Caco-2 (cell line): ENCODE results near the gene SRGAP1. TPM values are rescaled to one million over a fixed set of nuclear protein-coding genes. Genes with fewer than 3 reads are reported as not detected.
A peak's percentile ranks its signal among the peaks of the same experiment; 100 is the strongest.

Experiments used
- BruUV-seq: library from RNA; stranded (reverse); fragments of 400-500 nt; replicated peaks from 2 replicates; lab custom pipeline; 2021; lab: Mats Ljungman, UMichigan
- CTCF ChIA-PET: fragments of 300-600 bp; sonication (Branson Sonifier 250); formaldehyde crosslinking; loops from one replicate; lab custom pipeline; 2022; ENCODE audit warnings: antibody characterized with exemption; lab: Charles Lee
- POLR2A ChIA-PET: fragments of 300-600 bp; sonication (Branson Sonifier 250); formaldehyde crosslinking; loops from one replicate; lab custom pipeline; 2022; ENCODE audit warnings: antibody characterized with exemption; lab: Charles Lee
- DNase-seq, 2 experiments: peaks; one replicate each; pipeline versions ENCODE4 v3.0.0 to v3.0.0-alpha.2; 2020 to 2022
- H3K27me3 ChIP-seq: replicated peaks from 2 replicates; pipeline ENCODE4 v1.6.0; 2011; ENCODE audit warnings: low read length; ENCODE audit not compliant: control insufficient read depth, insufficient read depth
- H3K36me3 ChIP-seq: 2 replicates; pipeline ENCODE4 v1.5.1; 2011; ENCODE audit warnings: low read length; ENCODE audit not compliant: control insufficient read depth, insufficient read depth
- H3K4me1 ChIP-seq: fragments of 250-450 bp; sonication (Bioruptor Pico); 2 replicates; pipeline ENCODE4 v1.5.1; 2020; ENCODE audit warnings: mild to moderate bottlenecking
- H3K4me3 ChIP-seq: 2 replicates; pipeline ENCODE4 v1.5.1; 2011; ENCODE audit warnings: low read depth, mild to moderate bottlenecking, control low read depth, low read length
- H3K9me3 ChIP-seq: fragments of 250-450 bp; sonication (Bioruptor Pico); 2 replicates; pipeline ENCODE4 v1.5.1; 2020; ENCODE audit warnings: mild to moderate bottlenecking, moderate library complexity
- H3K27ac Mint-ChIP-seq: one replicate; pipeline ENCODE4 v1.8.0; 2022; ENCODE audit warnings: mixed read lengths; ENCODE audit not compliant: unreplicated experiment
- H3K27me3 Mint-ChIP-seq: one replicate; pipeline ENCODE4 v1.8.0; 2022; ENCODE audit warnings: mixed read lengths; ENCODE audit not compliant: insufficient read depth, unreplicated experiment
- H3K36me3 Mint-ChIP-seq: one replicate; pipeline ENCODE4 v1.8.0; 2022; ENCODE audit warnings: mild to moderate bottlenecking, mixed read lengths; ENCODE audit not compliant: insufficient read depth, unreplicated experiment
- H3K4me1 Mint-ChIP-seq: one replicate; pipeline ENCODE4 v1.8.0; 2022; ENCODE audit warnings: low read depth, mixed read lengths; ENCODE audit not compliant: unreplicated experiment
- H3K4me3 Mint-ChIP-seq: one replicate; pipeline ENCODE4 v1.8.0; 2022; ENCODE audit warnings: mild to moderate bottlenecking, moderate library complexity, mixed read lengths; ENCODE audit not compliant: unreplicated experiment
- H3K9me3 Mint-ChIP-seq: one replicate; pipeline ENCODE4 v1.8.0; 2022; ENCODE audit warnings: mixed read lengths; ENCODE audit not compliant: unreplicated experiment
- intact Hi-C: fragments of 100-400 bp; cut with micrococcal nuclease; formaldehyde crosslinking; loops from one replicate; pipeline ENCODE4 v1.10.0; 2022; ENCODE audit not compliant: unreplicated experiment
- total RNA-seq: library from RNA; stranded (reverse); gene quantifications from 2 replicates; pipeline ENCODE4 v1.2.3, GENCODE V29; 2022
- TF ChIP-seq, protein P1 (sequence below), 2 experiments: fragments of 200-600 bp in 1 of 2; IDR thresholded peaks; 1 replicate in 1 of 2; 2 replicates in 1 of 2; pipeline versions ENCODE4 v1.5.1 to v1.8.0; 2011 to 2022; ENCODE audit warnings: antibody characterized with exemption in 1 of 2, control low read depth in 1 of 2, inconsistent platforms in 1 of 2, low read depth in 1 of 2, low read length in 1 of 2, mild to moderate bottlenecking in 1 of 2, moderate library complexity in 1 of 2; ENCODE audit not compliant: insufficient read depth in 1 of 2, severe bottlenecking in 1 of 2, unreplicated experiment in 1 of 2

The SRGAP1 gene
- total RNA-seq, 1 experiment from 2014 or later, result 22.1 TPM

DNA sequence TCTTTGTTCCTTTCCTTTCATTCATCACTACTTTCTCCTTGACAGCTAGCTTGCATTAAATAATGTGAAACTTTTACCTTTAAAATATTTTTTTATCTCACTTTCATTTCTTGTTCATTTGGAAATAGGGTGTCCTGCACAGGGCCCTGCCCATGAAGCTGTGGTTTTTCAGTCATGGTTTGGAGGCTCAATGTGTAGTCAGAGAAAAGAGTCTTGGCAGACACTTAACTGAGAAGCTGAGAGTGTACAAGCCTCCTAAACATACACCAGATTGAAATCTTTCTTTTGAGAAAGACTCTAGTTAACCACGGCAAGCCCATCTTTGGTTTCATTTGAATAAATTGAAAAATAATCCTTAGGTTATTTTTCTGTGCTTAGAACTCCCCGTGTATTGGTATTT, 303.4 kb downstream of the SRGAP1 start:
- no TSS peak for BruUV-seq
- Histone ChIP-seq H3K36me3 (no peaks in the 10 kb centered on the region), H3K9me3 (no peaks in the 10 kb centered on the region), H3K4me1 (no peaks in the 10 kb centered on the region), H3K4me3 (no peak overlapping the region), H3K27me3 (no peaks in the 10 kb centered on the region)
- H3K36me3 Mint-ChIP-seq, result peaks cover 19% of the 10 kb centered on the region
- H3K27me3 Mint-ChIP-seq, result no peaks in the 10 kb centered on the region
- H3K4me1 Mint-ChIP-seq, result peaks cover 7% of the 10 kb centered on the region
- CTCF ChIA-PET, result interaction anchor here (0.7 to 1.0 kb wide), 2 partner anchors 25 to 33 kb away, joined by 3 read pairs; no protein-coding TSS in a partner anchor
- no peak overlapping the region for H3K27ac Mint-ChIP-seq
- intact Hi-C loops, result no loop called here
- no peak overlapping the region for H3K4me3 Mint-ChIP-seq
- no peak for DNase-seq
- no peaks in the 10 kb centered on the region for H3K9me3 Mint-ChIP-seq
- TF ChIP-seq, protein P1, sequence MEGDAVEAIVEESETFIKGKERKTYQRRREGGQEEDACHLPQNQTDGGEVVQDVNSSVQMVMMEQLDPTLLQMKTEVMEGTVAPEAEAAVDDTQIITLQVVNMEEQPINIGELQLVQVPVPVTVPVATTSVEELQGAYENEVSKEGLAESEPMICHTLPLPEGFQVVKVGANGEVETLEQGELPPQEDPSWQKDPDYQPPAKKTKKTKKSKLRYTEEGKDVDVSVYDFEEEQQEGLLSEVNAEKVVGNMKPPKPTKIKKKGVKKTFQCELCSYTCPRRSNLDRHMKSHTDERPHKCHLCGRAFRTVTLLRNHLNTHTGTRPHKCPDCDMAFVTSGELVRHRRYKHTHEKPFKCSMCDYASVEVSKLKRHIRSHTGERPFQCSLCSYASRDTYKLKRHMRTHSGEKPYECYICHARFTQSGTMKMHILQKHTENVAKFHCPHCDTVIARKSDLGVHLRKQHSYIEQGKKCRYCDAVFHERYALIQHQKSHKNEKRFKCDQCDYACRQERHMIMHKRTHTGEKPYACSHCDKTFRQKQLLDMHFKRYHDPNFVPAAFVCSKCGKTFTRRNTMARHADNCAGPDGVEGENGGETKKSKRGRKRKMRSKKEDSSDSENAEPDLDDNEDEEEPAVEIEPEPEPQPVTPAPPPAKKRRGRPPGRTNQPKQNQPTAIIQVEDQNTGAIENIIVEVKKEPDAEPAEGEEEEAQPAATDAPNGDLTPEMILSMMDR (IDR thresholded peaks at IDR 0.05; ENCODE audit: insufficient read depth in 1 of 2, low read depth in 1 of 2, low read length in 1 of 2, severe bottlenecking in 1 of 2, unreplicated experiment in 1 of 2), result no peak
- POLR2A ChIA-PET, result no interaction called here

DNA sequence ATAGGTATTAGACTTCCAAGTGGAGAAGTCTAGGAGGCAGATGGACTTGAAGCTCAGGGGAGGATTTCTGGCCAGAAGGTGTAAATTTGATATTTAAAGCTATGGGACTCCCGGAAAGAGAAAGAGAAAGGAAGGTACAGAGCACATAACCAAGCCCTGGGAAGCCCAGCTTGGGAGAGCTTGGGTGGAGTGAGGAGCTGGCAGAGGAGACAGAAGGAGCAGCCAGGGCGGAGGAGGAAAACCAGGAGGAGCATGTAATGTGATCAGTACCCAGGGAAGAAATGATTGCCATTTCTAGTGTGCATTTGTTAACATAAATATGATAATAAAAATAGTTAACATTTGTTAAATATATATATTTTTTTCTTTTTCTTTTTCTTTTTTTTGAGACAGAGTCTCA, 310.2 kb downstream of the SRGAP1 start:
- no peaks in the 10 kb centered on the region for H3K9me3 Mint-ChIP-seq
- no peaks in the 10 kb centered on the region for H3K4me1 Mint-ChIP-seq
- Histone ChIP-seq H3K4me1 (no peaks in the 10 kb centered on the region), H3K9me3 (no peaks in the 10 kb centered on the region), H3K36me3 (no peaks in the 10 kb centered on the region), H3K4me3 (no peak overlapping the region), H3K27me3 (no peaks in the 10 kb centered on the region)
- no peak for DNase-seq
- BruUV-seq, result no TSS peak
- H3K36me3 Mint-ChIP-seq, result no peaks in the 10 kb centered on the region
- POLR2A ChIA-PET, result no interaction called here
- TF ChIP-seq, protein P1 (IDR thresholded peaks at IDR 0.05; ENCODE audit: insufficient read depth in 1 of 2, low read depth in 1 of 2, low read length in 1 of 2, severe bottlenecking in 1 of 2, unreplicated experiment in 1 of 2), result no peak
- peak overlapping the region; percentile 10 for H3K27ac Mint-ChIP-seq
- no peaks in the 10 kb centered on the region for H3K27me3 Mint-ChIP-seq
- intact Hi-C loops, result no loop called here
- no peak overlapping the region for H3K4me3 Mint-ChIP-seq
- CTCF ChIA-PET, result interaction anchor here (0.6 kb wide), 1 partner anchor 27 kb away, joined by 3 read pairs; no protein-coding TSS in a partner anchor

DNA sequence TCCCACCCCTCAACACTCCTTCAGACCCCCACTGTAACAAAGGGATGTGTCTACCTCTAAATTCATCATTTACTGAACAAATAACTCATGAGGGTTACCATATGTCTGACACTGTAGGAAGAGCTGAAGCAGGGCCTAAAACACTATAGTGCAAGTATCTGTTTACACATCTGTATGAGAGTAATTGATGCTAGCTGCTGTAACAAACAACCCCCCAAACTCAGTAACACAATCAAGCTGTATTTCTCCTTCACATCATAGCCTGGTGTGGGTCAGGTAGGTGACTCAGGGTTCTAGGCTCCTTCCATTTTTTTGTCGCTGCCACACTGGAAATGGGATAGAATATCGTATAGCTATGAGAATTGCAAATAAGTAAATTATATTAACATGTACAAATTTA, 312.6 kb downstream of the SRGAP1 start:
- CTCF ChIA-PET, result interaction anchor here (0.6 kb wide), 1 partner anchor 25 kb away, joined by 3 read pairs; no protein-coding TSS in a partner anchor
- TF ChIP-seq, protein P1 (IDR thresholded peaks at IDR 0.05; ENCODE audit: insufficient read depth in 1 of 2, low read depth in 1 of 2, low read length in 1 of 2, severe bottlenecking in 1 of 2, unreplicated experiment in 1 of 2), result no peak
- H3K36me3 ChIP-seq, result no peaks in the 10 kb centered on the region
- no peak for DNase-seq
- no peaks in the 10 kb centered on the region for H3K27me3 ChIP-seq
- Mint-ChIP-seq H3K9me3 (no peaks in the 10 kb centered on the region), H3K4me3 (no peak overlapping the region), H3K36me3 (no peaks in the 10 kb centered on the region), H3K27me3 (no peaks in the 10 kb centered on the region), H3K27ac (no peak overlapping the region), H3K4me1 (no peaks in the 10 kb centered on the region)
- no TSS peak for BruUV-seq
- no peaks in the 10 kb centered on the region for H3K9me3 ChIP-seq
- no peak overlapping the region for H3K4me3 ChIP-seq
- intact Hi-C loops, result no loop called here
- POLR2A ChIA-PET, result no interaction called here
- no peaks in the 10 kb centered on the region for H3K4me1 ChIP-seq
